Brain microvascular endothelial cell (primary cell): Measurements from ENCODE around the gene ROR1.

ENCODE experiments used
- DNase-seq: peaks from one replicate; pipeline ENCODE4 v3.0.0-alpha.2; 2020
- H3K27ac ChIP-seq: fragments of 250-450 bp; sonication (Bioruptor Pico); 2 replicates; pipeline ENCODE4 v1.5.1; 2020; ENCODE audit warnings: mild to moderate bottlenecking, moderate library complexity
- H3K27me3 ChIP-seq: fragments of 250-450 bp; sonication (Bioruptor Pico); replicated peaks from 2 replicates; pipeline ENCODE4 v1.5.1; 2020; ENCODE audit warnings: mild to moderate bottlenecking
- H3K36me3 ChIP-seq: fragments of 250-450 bp; sonication (Bioruptor Pico); replicated peaks from 2 replicates; pipeline ENCODE4 v1.5.1; 2020; ENCODE audit warnings: mild to moderate bottlenecking
- H3K4me3 ChIP-seq: 2 replicates; pipeline ENCODE4 v1.5.1; 2011; ENCODE audit warnings: low read depth, mild to moderate bottlenecking, control low read depth, low read length, moderate library complexity
- CTCF ChIP-seq: IDR thresholded peaks from 2 replicates; pipeline ENCODE4 v1.5.1; 2011; ENCODE audit warnings: low read depth, mild to moderate bottlenecking, moderate library complexity, low read length, control low read depth, inconsistent platforms; ENCODE audit errors: missing control alignments
- in situ Hi-C: cut with HindIII; loops from 2 replicates; pipeline ENCODE4 v1.10.0; 2017; ENCODE audit warnings: low sequenced_read_pairs, low pct_ligation_motif_present

Gene ROR1

GRCh38 chr1:63836830-63837229 is 63.0 kb downstream of the ROR1 start:
- no peaks in the 10 kb centered on the region for H3K36me3 ChIP-seq
- no peak for DNase-seq
- no peaks in the 10 kb centered on the region for H3K27me3 ChIP-seq
- no peak for TF ChIP-seq CTCF
- in situ Hi-C loops = no loop called here
- H3K4me3 ChIP-seq = no peak overlapping the region
- no peak overlapping the region for H3K27ac ChIP-seq

GRCh38 chr1:63843010-63843409 is 69.2 kb downstream of the ROR1 start:
- Histone ChIP-seq H3K27me3 (no peaks in the 10 kb centered on the region), H3K36me3 (no peaks in the 10 kb centered on the region), H3K4me3 (no peak overlapping the region), H3K27ac (no peak overlapping the region)
- DNase-seq = no peak
- no peak for TF ChIP-seq CTCF
- in situ Hi-C loops = no loop called here

DNA sequence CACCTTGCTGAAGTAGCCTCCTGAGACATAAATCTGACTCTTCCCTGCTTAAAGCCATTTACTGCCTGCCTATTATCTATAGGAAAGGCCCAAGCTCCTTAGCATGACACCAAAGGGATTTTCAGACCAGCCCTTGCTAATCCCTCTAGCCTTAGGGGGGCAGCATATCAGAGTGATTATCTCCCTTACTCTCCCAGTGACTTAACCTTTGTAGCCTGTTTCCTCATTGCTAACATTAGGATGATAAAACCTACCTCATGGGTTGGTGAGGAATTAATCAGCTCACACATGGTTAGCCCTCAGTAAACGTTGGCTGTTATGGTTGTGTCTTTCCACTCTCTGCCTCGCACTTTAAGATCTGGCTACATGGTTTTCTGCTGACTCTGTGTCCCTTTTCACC is 70.1 kb downstream of the ROR1 start:
- no peak for TF ChIP-seq CTCF
- DNase-seq = no peak
- Histone ChIP-seq H3K36me3 (no peaks in the 10 kb centered on the region), H3K27ac (no peak overlapping the region), H3K27me3 (no peaks in the 10 kb centered on the region), H3K4me3 (no peak overlapping the region)
- in situ Hi-C loops = no loop called here

GRCh38 chr1:63845346-63845745 is 71.5 kb downstream of the ROR1 start:
- H3K27me3 ChIP-seq = no peaks in the 10 kb centered on the region
- DNase-seq = no peak
- TF ChIP-seq CTCF = no peak
- no peak overlapping the region for H3K27ac ChIP-seq
- H3K36me3 ChIP-seq = no peaks in the 10 kb centered on the region
- no peak overlapping the region for H3K4me3 ChIP-seq
- in situ Hi-C loops = no loop called here

DNA sequence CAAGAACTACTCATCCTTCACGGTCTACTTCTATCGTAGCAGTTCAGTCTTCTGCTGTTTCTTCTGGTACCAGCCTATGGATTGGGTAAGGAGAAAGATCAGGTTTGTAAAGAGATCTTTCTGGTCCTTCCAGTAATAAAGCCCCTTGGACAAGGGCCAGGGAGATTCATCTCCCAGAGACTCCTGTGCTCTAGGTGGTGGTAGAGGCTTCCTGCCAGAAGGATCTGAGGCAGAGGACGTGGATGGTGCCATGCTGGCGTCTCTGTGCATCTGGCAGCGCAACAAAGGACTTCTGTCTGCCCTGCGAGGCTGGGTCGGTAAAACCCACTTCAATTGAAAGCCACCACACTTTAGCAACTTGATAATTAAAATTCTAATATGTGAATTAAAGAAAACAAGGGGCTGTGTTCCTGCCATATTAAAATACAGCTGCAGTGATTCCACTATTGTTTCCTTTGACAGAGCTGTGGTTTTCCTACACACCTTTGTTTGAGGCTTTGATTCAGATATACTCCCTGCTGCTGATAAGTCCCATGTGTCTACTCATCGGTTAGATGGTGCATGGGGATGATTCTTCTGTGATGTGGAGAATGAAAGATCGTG is 73.6 kb downstream of the ROR1 start:
- no peak overlapping the region for H3K4me3 ChIP-seq
- no peak for DNase-seq
- no peaks in the 10 kb centered on the region for H3K27me3 ChIP-seq
- H3K36me3 ChIP-seq = no peaks in the 10 kb centered on the region
- TF ChIP-seq CTCF = peak; percentile 4
- no peak overlapping the region for H3K27ac ChIP-seq
- in situ Hi-C loops = no loop called here

DNA sequence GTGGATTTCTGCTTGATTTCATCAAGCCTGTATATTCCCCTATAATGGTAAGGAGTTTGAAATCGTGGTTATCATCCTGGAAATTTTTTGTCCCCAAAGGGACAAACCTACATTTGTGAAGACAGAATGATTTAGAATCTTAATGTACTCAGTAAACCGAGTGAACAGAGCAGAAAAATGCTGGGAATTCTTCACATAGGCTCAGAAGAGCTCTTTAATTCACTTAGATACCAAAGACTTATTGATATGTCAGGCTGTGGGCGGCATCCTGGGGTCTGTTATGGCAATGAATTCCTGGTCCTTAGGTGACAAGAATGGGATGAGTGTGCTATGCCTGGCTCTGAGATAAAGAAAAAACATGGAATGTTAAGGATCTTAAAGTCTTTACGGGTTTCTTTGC is 74.9 kb downstream of the ROR1 start:
- no peak for TF ChIP-seq CTCF
- no peaks in the 10 kb centered on the region for H3K27me3 ChIP-seq
- in situ Hi-C loops = no loop called here
- no peak for DNase-seq
- H3K36me3 ChIP-seq = no peaks in the 10 kb centered on the region
- no peak overlapping the region for H3K4me3 ChIP-seq
- H3K27ac ChIP-seq = no peak overlapping the region
